Ascending aorta (tissue), 2 donors: ENCODE results near the gene GRN. TPM values are rescaled to one million over a fixed set of nuclear protein-coding genes. Genes with fewer than 3 reads are reported as not detected.

Experiments
- DNase-seq, 2 donors: peaks; one replicate each; pipeline ENCODE4 v3.0.0-alpha.2; 2019; ENCODE audit warnings: low spot score in 2 of 2
- H3K27ac ChIP-seq, 2 donors: fragments of 200-600 bp; sonication (generic); one replicate each; pipeline ENCODE4 v1.5.1; 2016 to 2017; ENCODE audit warnings: mild to moderate bottlenecking in 1 of 2
- H3K27me3 ChIP-seq: fragments of 200-600 bp; sonication (generic); one replicate; pipeline ENCODE4 v1.5.1; 2017
- H3K36me3 ChIP-seq, 2 donors: fragments of 200-600 bp; sonication (generic); one replicate each; pipeline ENCODE4 v1.5.1; 2016
- H3K4me1 ChIP-seq, 2 donors: fragments of 200-600 bp; sonication (generic); one replicate each; pipeline ENCODE4 v1.5.1; 2016 to 2017; ENCODE audit warnings: mild to moderate bottlenecking in 1 of 2
- H3K4me3 ChIP-seq, 2 donors: fragments of 200-600 bp; sonication (generic); one replicate each; pipeline ENCODE4 v1.5.1; 2016 to 2017; ENCODE audit warnings: mild to moderate bottlenecking in 1 of 2
- H3K9me3 ChIP-seq, 2 donors: fragments of 200-600 bp; sonication (generic); one replicate each; pipeline ENCODE4 v1.5.1; 2016
- intact Hi-C: fragments of 100-400 bp; cut with DNase I; formaldehyde crosslinking; loops from one replicate; pipeline ENCODE4 v1.15.1; 2023
- total RNA-seq: library from RNA; depleted of rRNA; stranded (reverse); fragments of >200 nt; gene quantifications from one replicate; pipeline ENCODE4 v1.1.0, GENCODE V29; 2016
- TF ChIP-seq, protein P1 (sequence below), 3 experiments: fragments of 200-600 bp in 2 of 3; fragments of 450-650 bp in 1 of 3; sonication (generic) in 2 of 3; IDR thresholded peaks; one replicate each; pipeline ENCODE4 v1.5.1; 2016 to 2019; ENCODE audit warnings: antibody characterized with exemption in 3 of 3, mild to moderate bottlenecking in 1 of 3, moderate library complexity in 1 of 3

GRN gene
- total RNA-seq, 1 donor from 2014 or later, result 430 TPM

GRCh38 chr17:44372036-44372435 lies 26.9 kb downstream of the GRN start:
- no peaks in the 10 kb centered on the region for H3K4me1 ChIP-seq

GRCh38 chr17:44374306-44375195 lies 29.4 kb downstream of the GRN start:
- H3K27me3 ChIP-seq, result no peaks in the 10 kb centered on the region
- TF ChIP-seq, protein P1, sequence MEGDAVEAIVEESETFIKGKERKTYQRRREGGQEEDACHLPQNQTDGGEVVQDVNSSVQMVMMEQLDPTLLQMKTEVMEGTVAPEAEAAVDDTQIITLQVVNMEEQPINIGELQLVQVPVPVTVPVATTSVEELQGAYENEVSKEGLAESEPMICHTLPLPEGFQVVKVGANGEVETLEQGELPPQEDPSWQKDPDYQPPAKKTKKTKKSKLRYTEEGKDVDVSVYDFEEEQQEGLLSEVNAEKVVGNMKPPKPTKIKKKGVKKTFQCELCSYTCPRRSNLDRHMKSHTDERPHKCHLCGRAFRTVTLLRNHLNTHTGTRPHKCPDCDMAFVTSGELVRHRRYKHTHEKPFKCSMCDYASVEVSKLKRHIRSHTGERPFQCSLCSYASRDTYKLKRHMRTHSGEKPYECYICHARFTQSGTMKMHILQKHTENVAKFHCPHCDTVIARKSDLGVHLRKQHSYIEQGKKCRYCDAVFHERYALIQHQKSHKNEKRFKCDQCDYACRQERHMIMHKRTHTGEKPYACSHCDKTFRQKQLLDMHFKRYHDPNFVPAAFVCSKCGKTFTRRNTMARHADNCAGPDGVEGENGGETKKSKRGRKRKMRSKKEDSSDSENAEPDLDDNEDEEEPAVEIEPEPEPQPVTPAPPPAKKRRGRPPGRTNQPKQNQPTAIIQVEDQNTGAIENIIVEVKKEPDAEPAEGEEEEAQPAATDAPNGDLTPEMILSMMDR (IDR thresholded peaks at IDR 0.05), result no peak
- DNase-seq, result no peak
- no peaks in the 10 kb centered on the region for H3K36me3 ChIP-seq
- intact Hi-C loops, result no loop called here
- H3K27ac ChIP-seq, result no peak overlapping the region
- no peaks in the 10 kb centered on the region for H3K4me1 ChIP-seq
- no peak overlapping the region for H3K4me3 ChIP-seq
- H3K9me3 ChIP-seq, result no peaks in the 10 kb centered on the region

More at GRCh38 chr17:44372036-44372435, 26.9 kb downstream of the GRN start:
- no peak overlapping the region for H3K27ac ChIP-seq
- TF ChIP-seq, protein P1 (IDR thresholded peaks at IDR 0.05), result no peak
- no peaks in the 10 kb centered on the region for H3K27me3 ChIP-seq
- DNase-seq, result no peak
- no peak overlapping the region for H3K4me3 ChIP-seq
- H3K9me3 ChIP-seq, result no peaks in the 10 kb centered on the region
- H3K36me3 ChIP-seq, result no peaks in the 10 kb centered on the region
- intact Hi-C loops, result no loop called here

DNA sequence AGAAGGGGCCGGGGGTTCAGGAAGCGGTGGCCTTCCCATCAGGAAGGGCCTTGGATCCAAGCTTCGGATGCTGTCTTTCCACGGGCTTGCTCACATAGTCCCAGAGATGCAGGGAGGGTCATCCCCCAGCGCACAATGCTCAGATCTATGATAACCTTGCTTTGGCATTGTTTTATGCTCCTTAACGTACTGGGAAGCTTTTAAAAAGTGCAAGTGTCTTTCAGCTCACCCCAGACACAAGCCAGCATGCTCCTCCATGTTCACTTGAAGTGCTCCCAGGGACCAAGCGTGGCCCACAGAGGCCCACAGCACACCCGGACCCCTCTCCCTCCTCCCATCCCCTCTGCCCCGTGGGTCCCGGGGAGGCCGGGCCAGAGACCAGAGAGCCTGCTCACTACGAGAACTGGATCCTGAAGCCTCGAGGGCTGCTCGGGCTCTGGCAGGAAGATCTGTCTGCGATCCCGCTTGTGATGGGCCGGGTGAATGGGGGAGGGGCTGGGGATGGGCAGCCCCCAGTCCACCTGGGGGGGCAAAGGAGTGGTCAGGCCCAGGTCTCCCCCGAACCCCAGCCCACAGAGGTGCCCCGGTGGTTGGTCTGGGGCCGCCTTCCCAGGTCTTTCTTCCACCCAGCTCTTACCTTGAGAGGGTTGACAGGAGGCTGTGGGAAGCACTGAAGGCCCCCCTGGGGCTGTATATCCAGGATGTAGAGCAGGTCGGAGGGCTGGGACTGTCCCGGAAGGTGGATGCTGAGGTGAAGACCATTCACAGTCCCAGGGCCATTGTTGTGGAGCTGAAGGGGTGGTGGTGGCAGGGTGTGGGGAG lies 30.3 kb downstream of the GRN start:
- Histone ChIP-seq H3K4me3 (no peak overlapping the region), H3K27ac (no peak overlapping the region), H3K36me3 (no peaks in the 10 kb centered on the region), H3K9me3 (no peaks in the 10 kb centered on the region), H3K27me3 (no peaks in the 10 kb centered on the region), H3K4me1 (no peaks in the 10 kb centered on the region)
- intact Hi-C loops, result no loop called here
- TF ChIP-seq, protein P1 (IDR thresholded peaks at IDR 0.05), result no peak
- DNase-seq, result no peak

- Histone ChIP-seq H3K9me3 (no peaks in the 10 kb centered on the region), H3K27me3 (no peaks in the 10 kb centered on the region), H3K36me3 (no peaks in the 10 kb centered on the region), H3K4me3 (no peak overlapping the region), H3K27ac (no peak overlapping the region), H3K4me1 (no peaks in the 10 kb centered on the region)
- TF ChIP-seq, protein P1 (IDR thresholded peaks at IDR 0.05), result peak in 1 of 3 experiments; percentile 11
- DNase-seq, result no peak
- intact Hi-C loops, result no loop called here
Observed at GRCh38 chr17:44376124-44376523, 31.0 kb downstream of the GRN start.

DNA sequence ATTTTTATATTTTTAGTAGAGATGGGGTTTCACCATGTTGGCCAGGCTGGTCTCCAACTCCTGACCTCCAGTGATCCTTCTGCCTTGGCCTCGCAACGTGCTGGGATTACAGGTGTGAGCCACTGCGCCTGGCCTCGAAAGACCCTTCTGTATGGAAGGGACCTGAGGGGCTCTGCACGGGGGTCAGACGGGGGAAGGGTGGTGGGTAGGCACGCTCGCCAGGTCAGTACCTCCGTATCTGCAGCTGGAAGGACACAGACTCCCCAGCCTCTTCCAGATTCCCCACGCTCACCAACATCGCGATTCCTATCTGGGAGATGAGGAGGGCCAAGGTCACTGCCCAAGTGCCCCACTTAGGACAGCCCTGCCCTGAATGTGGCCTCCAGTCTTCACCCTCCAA lies 31.7 kb downstream of the GRN start:
- H3K9me3 ChIP-seq, result no peaks in the 10 kb centered on the region
- H3K4me3 ChIP-seq, result no peak overlapping the region
- intact Hi-C loops, result no loop called here
- no peak overlapping the region for H3K27ac ChIP-seq
- no peaks in the 10 kb centered on the region for H3K4me1 ChIP-seq
- TF ChIP-seq, protein P1 (IDR thresholded peaks at IDR 0.05), result no peak
- no peak for DNase-seq
- no peaks in the 10 kb centered on the region for H3K36me3 ChIP-seq
- no peaks in the 10 kb centered on the region for H3K27me3 ChIP-seq
